IMR-90 (cell line): Measurements from ENCODE around the gene CEP55.

ENCODE experiments used
- CEBPB ChIP-seq: IDR thresholded peaks from 2 replicates; pipeline ENCODE4 v1.6.1; 2012; ENCODE audit warnings: low read depth, low read length, improper control_type of control experiment
- CHD1 ChIP-seq: IDR thresholded peaks from 2 replicates; pipeline ENCODE4 v1.6.1; 2012; ENCODE audit warnings: low read depth, low read length, improper control_type of control experiment
- CTCF ChIP-seq: conservative IDR thresholded peaks from 2 replicates; pipeline ENCODE4 v1.5.1; 2012; ENCODE audit warnings: mild to moderate bottlenecking, low read depth, low read length, improper control_type of control experiment
- ELK1 ChIP-seq: fragments of 150-350 bp; IDR thresholded peaks from 2 replicates; pipeline ENCODE4 v1.6.1; 2016; ENCODE audit warnings: low read depth, mild to moderate bottlenecking, low read length, moderate library complexity, borderline replicate concordance
- FOS ChIP-seq: fragments of 150-350 bp; IDR thresholded peaks from 2 replicates; pipeline ENCODE4 v1.6.1; 2016; ENCODE audit warnings: low read depth, low read length
- MAFK ChIP-seq: IDR thresholded peaks from 2 replicates; pipeline ENCODE4 v1.6.1; 2012; ENCODE audit warnings: low read depth, low read length, improper control_type of control experiment
- MAZ ChIP-seq: IDR thresholded peaks from 2 replicates; pipeline ENCODE4 v1.6.1; 2012; ENCODE audit warnings: low read depth, mild to moderate bottlenecking, low read length, improper control_type of control experiment, moderate library complexity, borderline replicate concordance
- MXI1 ChIP-seq: IDR thresholded peaks from 2 replicates; pipeline ENCODE4 v1.6.1; 2012; ENCODE audit warnings: low read depth, mild to moderate bottlenecking, low read length, moderate library complexity, borderline replicate concordance
- POLR2A ChIP-seq: IDR thresholded peaks from 2 replicates; pipeline ENCODE4 v1.6.1; 2012; ENCODE audit warnings: mild to moderate bottlenecking, low read depth, low read length
- RAD21 ChIP-seq: IDR thresholded peaks from 2 replicates; pipeline ENCODE4 v1.6.1; 2012; ENCODE audit warnings: low read length, improper control_type of control experiment
- RCOR1 ChIP-seq: IDR thresholded peaks from 2 replicates; pipeline ENCODE4 v1.6.1; 2012; ENCODE audit warnings: mild to moderate bottlenecking, low read length, improper control_type of control experiment; ENCODE audit not compliant: insufficient replicate concordance
- RFX5 ChIP-seq: IDR thresholded peaks from 2 replicates; pipeline ENCODE4 v1.8.0; 2012; ENCODE audit warnings: low read depth, mild to moderate bottlenecking, low read length, moderate library complexity
- SMC3 ChIP-seq: fragments of 150-350 bp; IDR thresholded peaks from 2 replicates; pipeline ENCODE4 v1.6.1; 2016; ENCODE audit warnings: low read depth, mild to moderate bottlenecking, antibody characterized with exemption, low read length, moderate library complexity
- USF2 ChIP-seq: fragments of 150-350 bp; IDR thresholded peaks from 2 replicates; pipeline ENCODE4 v1.6.1; 2017; ENCODE audit warnings: mild to moderate bottlenecking, antibody characterized with exemption, low read length, low read depth

- TF ChIP-seq CTCF (no peak), USF2 (no peak), RCOR1 (no peak), MAZ (no peak), CEBPB (no peak), CHD1 (no peak), SMC3 (no peak), POLR2A (no peak), MXI1 (no peak), RAD21 (no peak), RFX5 (no peak), MAFK (no peak), FOS (no peak), ELK1 (no peak)
These were observed 38.9 kb downstream of the CEP55 start for GRCh38 chr10:93535293-93535692.
